ENCODE results near the gene CD46. TPM values are rescaled to one million over a fixed set of nuclear protein-coding genes. Genes with fewer than 3 reads are reported as not detected.
"Not testable (repeated sequence)": the region's sequence is repeated elsewhere in the genome, so short reads cannot be mapped to it uniquely, and the experiment has no call there.

The CD46 gene
- total RNA-seq (100 to 1,000 TPM in 1 of 2 experiments, 10 to 100 TPM in 1; 86.1 to 102 TPM), polyA plus RNA-seq (165 TPM)

DNA sequence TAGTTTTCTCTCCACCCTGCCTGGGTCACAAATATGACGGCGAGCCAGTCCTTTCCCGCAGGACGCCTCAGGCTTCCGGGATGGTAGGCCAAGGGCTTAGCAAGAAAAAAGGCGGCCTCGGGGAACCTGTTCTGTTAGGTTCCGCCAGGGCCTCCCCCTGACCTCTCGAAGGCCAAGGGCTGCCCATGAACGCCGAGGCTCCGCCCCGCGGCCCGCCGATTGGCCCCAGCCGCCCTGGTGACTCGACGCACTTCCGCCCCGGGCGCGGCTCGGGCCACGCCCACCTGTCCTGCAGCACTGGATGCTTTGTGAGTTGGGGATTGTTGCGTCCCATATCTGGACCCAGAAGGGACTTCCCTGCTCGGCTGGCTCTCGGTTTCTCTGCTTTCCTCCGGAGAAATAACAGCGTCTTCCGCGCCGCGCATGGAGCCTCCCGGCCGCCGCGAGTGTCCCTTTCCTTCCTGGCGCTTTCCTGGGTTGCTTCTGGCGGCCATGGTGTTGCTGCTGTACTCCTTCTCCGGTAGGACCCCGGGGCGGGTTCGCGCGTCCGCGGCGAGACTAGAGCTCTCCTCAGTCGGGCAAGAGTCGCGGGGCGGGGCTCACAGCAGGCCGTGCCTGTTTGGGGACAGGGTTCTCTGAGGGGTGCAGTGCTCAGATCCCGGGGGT, at the start of gene CD46:
TSS of gene CD46 (plus strand) at position 265 of the 666 bp plus-strand sequence. CDS start at position 424, 159 bp downstream.
- Histone ChIP-seq H3K27me3 (ENCODE audit: insufficient read depth, low read length, poor library complexity, severe bottlenecking) (no peaks in the 10 kb centered on the region), H3K4me1 (ENCODE audit: insufficient read depth, low read length) (peaks cover 66% of the 10 kb centered on the region), H3K36me3 (ENCODE audit: insufficient read depth, low read length) (no peaks in the 10 kb centered on the region), H3K4me3 (ENCODE audit: low read length) (peak within 1 kb of the TSS; percentile 83), H3K27ac (ENCODE audit: low read depth, low read length) (peak within 1 kb of the TSS; percentile 81), H3K9me3 (ENCODE audit: low read length) (no peaks in the 10 kb centered on the region)
- Mint-ChIP-seq H3K9me3 (no peaks in the 10 kb centered on the region), H3K27ac (peak within 1 kb of the TSS; percentile 84 to 100 (median 98)), H3K36me3 (peaks cover 0 to 25% (median 0%) of the 10 kb centered on the region in 3 donors), H3K27me3 (peaks cover 0 to 1% of the 10 kb centered on the region in 2 donors), H3K4me1 (peaks cover 70 to 83% (median 82%) of the 10 kb centered on the region in 3 donors), H3K4me3 (peak within 1 kb of the TSS; percentile 94 to 100 (median 100))
- ChIA-PET CTCF (interaction anchor here (0.6 to 1.4 kb wide), 3 partner anchors 10 to 117 kb away, joined by 3 to 4 read pairs (median 3); no protein-coding TSS in a partner anchor), POLR2A (interaction anchor here (1.0 to 1.2 kb wide), 2 partner anchors 22 to 71 kb away, joined by 3 to 7 read pairs; no protein-coding TSS in a partner anchor)
- DNase-seq = peak; percentile 91 to 95 (median 93)

DNA sequence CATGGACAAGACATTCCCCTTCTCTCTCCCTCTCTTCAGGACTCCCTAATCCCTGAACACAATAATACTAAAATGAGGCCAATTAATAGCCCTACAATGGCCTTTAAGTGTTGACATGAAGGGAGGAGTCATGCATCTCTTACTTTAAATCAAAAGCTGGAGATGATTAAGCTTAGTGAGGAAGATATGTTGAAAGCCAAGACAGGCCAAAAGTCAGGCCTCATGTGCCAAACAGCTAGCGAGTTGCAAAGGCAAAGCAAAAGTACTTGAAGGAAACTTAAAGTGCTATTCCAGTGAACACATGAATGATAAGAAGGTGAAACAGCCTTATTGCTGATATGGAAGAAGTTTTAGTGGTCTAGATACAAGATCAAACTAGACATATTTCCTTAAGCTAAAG, 49.5 kb upstream of the CD46 start:
- Histone ChIP-seq H3K9me3 (ENCODE audit: low read length) (no peaks in the 10 kb centered on the region), H3K27me3 (ENCODE audit: insufficient read depth, low read length, poor library complexity, severe bottlenecking) (no peaks in the 10 kb centered on the region), H3K27ac (ENCODE audit: low read depth, low read length) (no peak overlapping the region), H3K4me3 (ENCODE audit: low read length) (no peak overlapping the region), H3K36me3 (ENCODE audit: insufficient read depth, low read length) (no peaks in the 10 kb centered on the region), H3K4me1 (ENCODE audit: insufficient read depth, low read length) (no peaks in the 10 kb centered on the region)
- DNase-seq = no peak
- no peak overlapping the region for H3K4me3 Mint-ChIP-seq
- H3K9me3 Mint-ChIP-seq = no peaks in the 10 kb centered on the region
- H3K27me3 Mint-ChIP-seq = peaks cover 2 to 3% of the 10 kb centered on the region in 2 donors
- no peak overlapping the region for H3K27ac Mint-ChIP-seq
- no peaks in the 10 kb centered on the region for H3K4me1 Mint-ChIP-seq
- ChIA-PET POLR2A (no interaction called here), CTCF (interaction anchor here (1.6 kb wide), 1 partner anchor 95 kb away, joined by 5 read pairs; no protein-coding TSS in a partner anchor)
- H3K36me3 Mint-ChIP-seq = no peaks in the 10 kb centered on the region

DNA sequence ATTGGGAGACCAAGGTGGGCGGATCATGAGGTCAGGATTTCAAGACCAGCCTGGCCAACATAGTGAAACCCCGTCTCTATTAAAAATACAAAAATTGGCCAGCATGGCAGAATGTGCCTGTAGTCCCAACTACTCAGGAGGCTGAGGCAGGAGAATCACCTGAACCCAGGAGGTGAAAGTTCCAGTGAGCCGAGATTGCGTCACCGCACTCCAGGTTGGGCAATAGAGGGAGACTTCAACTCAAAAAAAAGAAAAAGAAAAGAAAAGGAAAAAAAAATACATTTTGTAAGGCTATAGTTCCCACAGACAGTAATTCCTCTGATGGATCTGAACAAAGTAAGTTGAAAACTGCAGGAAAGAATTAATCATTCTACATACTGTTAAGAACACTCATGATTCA, 48.1 kb upstream of the CD46 start:
- H3K36me3 ChIP-seq (ENCODE audit: insufficient read depth, low read length) = no peaks in the 10 kb centered on the region
- H3K27ac Mint-ChIP-seq = peak overlapping the region in 1 of 8 donors; percentile 15
- no peaks in the 10 kb centered on the region for H3K4me1 Mint-ChIP-seq
- DNase-seq = no peak
- H3K27me3 ChIP-seq (ENCODE audit: insufficient read depth, low read length, poor library complexity, severe bottlenecking) = no peaks in the 10 kb centered on the region
- H3K4me1 ChIP-seq (ENCODE audit: insufficient read depth, low read length) = no peaks in the 10 kb centered on the region
- no peaks in the 10 kb centered on the region for H3K9me3 Mint-ChIP-seq
- CTCF ChIA-PET = interaction anchor here (1.6 kb wide), 1 partner anchor 94 kb away, joined by 5 read pairs; no protein-coding TSS in a partner anchor
- no peak overlapping the region for H3K27ac ChIP-seq (ENCODE audit: low read depth, low read length)
- no peaks in the 10 kb centered on the region for H3K9me3 ChIP-seq (ENCODE audit: low read length)
- H3K4me3 ChIP-seq (ENCODE audit: low read length) = no peak overlapping the region
- no peaks in the 10 kb centered on the region for H3K36me3 Mint-ChIP-seq
- H3K4me3 Mint-ChIP-seq = no peak overlapping the region
- peaks cover under 1 to 3% of the 10 kb centered on the region in 2 donors for H3K27me3 Mint-ChIP-seq
- POLR2A ChIA-PET = no interaction called here

DNA sequence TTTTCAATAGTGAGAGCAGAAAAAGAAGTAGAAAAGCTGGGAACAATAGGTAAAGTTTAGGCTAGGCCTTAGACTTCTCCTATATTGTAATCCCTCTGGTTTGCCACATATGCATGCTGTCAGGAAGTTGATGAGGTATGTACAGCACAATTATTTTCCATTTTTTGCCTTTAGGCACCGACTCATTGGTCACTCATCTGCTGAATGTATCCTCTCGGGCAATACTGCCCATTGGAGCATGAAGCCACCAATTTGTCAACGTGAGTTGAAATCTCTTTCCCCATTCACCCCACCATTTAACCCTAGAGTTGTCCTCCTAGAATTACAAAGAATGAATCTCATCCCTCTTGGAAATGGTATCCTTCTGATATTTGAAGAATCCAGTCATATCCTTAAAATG, 43.9 kb upstream of the CD46 start:
- H3K27ac Mint-ChIP-seq; H3K36me3 ChIP-seq (ENCODE audit: insufficient read depth, low read length); H3K27ac ChIP-seq (ENCODE audit: low read depth, low read length); H3K4me1 Mint-ChIP-seq; H3K27me3 Mint-ChIP-seq; DNase-seq; H3K4me3 ChIP-seq (ENCODE audit: low read length); H3K27me3 ChIP-seq (ENCODE audit: insufficient read depth, low read length, poor library complexity, severe bottlenecking); POLR2A ChIA-PET; H3K9me3 Mint-ChIP-seq; CTCF ChIA-PET; H3K36me3 Mint-ChIP-seq; H3K4me1 ChIP-seq (ENCODE audit: insufficient read depth, low read length); H3K9me3 ChIP-seq (ENCODE audit: low read length); H3K4me3 Mint-ChIP-seq: not testable (repeated sequence)

DNA sequence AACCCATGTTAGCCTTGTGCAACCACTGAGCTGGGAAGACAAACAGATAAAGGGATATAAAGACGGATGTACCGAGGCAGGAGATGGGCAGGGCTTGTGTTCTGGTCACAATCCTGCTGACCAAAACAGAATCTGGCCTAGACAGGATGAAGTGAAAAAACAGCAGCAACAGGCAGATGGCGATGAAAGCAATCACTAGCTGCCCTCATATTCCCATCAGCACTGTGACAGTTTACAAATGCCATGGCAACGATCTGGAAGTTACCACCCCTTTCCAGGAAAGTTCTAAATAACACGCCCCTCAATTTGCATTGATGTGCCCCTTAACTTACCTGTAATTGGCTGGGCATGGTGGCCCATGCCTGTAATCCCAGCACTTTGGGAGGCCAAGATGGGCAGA, 40.6 kb upstream of the CD46 start:
- no peak overlapping the region for H3K27ac Mint-ChIP-seq
- Histone ChIP-seq H3K4me1 (ENCODE audit: insufficient read depth, low read length) (no peaks in the 10 kb centered on the region), H3K4me3 (ENCODE audit: low read length) (no peak overlapping the region), H3K36me3 (ENCODE audit: insufficient read depth, low read length) (no peaks in the 10 kb centered on the region), H3K27me3 (ENCODE audit: insufficient read depth, low read length, poor library complexity, severe bottlenecking) (no peaks in the 10 kb centered on the region), H3K9me3 (ENCODE audit: low read length) (no peaks in the 10 kb centered on the region), H3K27ac (ENCODE audit: low read depth, low read length) (no peak overlapping the region)
- CTCF ChIA-PET = interaction anchor here (1.6 kb wide), 1 partner anchor 86 kb away, joined by 13 read pairs; no protein-coding TSS in a partner anchor
- POLR2A ChIA-PET = no interaction called here
- DNase-seq = no peak
- H3K36me3 Mint-ChIP-seq = no peaks in the 10 kb centered on the region
- H3K9me3 Mint-ChIP-seq = no peaks in the 10 kb centered on the region
- no peak overlapping the region for H3K4me3 Mint-ChIP-seq
- peaks cover 0 to 5% (median 0%) of the 10 kb centered on the region in 3 donors for H3K4me1 Mint-ChIP-seq
- peaks cover 1 to 3% of the 10 kb centered on the region in 2 donors for H3K27me3 Mint-ChIP-seq

DNA sequence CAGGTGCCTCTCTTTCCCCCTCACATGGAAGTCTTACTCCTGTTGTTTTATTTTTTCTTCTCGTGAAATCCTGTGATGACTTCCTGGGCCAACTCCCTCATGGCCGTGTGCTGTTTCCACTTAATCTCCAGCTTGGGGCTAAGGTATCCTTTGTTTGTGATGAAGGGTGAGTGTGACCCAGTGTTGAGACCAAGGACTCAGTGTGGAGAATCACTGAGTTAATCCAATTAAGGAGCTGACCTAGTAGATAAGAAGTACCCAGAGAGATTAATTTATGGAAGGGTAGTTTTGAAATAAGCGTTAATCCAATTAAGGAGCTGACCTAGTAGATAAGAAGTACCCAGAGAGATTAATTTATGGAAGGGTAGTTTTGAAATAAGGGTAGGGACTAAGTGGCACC, 39.2 kb upstream of the CD46 start:
- DNase-seq; H3K4me1 ChIP-seq (ENCODE audit: insufficient read depth, low read length); H3K4me1 Mint-ChIP-seq; H3K9me3 ChIP-seq (ENCODE audit: low read length); H3K9me3 Mint-ChIP-seq; H3K4me3 Mint-ChIP-seq; H3K27ac ChIP-seq (ENCODE audit: low read depth, low read length); H3K27me3 ChIP-seq (ENCODE audit: insufficient read depth, low read length, poor library complexity, severe bottlenecking); H3K4me3 ChIP-seq (ENCODE audit: low read length); H3K27me3 Mint-ChIP-seq; H3K36me3 Mint-ChIP-seq; H3K27ac Mint-ChIP-seq; H3K36me3 ChIP-seq (ENCODE audit: insufficient read depth, low read length); POLR2A ChIA-PET: not testable (repeated sequence)
- CTCF ChIA-PET = interaction anchor here (1.1 to 2.8 kb wide), 2 partner anchors 14 to 84 kb away, joined by 3 to 15 read pairs; no protein-coding TSS in a partner anchor

DNA sequence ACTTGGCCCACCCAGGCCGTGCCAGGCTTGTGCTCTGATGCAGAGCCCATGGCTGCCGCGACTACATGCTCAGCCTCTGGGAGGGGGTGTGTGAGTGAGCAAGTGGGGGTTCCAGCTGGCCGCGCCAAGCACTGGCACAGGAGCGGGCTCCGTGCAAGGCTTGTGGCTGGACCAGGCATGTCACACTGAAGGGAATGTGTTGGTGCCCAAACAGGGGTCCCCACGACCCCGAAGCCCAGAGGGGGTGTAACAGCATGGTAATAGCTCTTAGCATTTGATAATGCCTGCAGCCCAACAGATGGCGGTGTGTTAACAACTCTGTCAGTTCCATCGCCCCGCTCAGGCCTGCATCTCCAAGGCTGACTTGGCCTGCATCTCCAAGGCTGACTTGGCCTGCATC, 38.3 kb upstream of the CD46 start:
- H3K27me3 ChIP-seq (ENCODE audit: insufficient read depth, low read length, poor library complexity, severe bottlenecking) = no peaks in the 10 kb centered on the region
- ChIA-PET POLR2A (no interaction called here), CTCF (interaction anchor here (1.1 to 2.8 kb wide), 2 partner anchors 13 to 83 kb away, joined by 3 to 15 read pairs; no protein-coding TSS in a partner anchor)
- no peaks in the 10 kb centered on the region for H3K9me3 ChIP-seq (ENCODE audit: low read length)
- no peak for DNase-seq
- no peak overlapping the region for H3K27ac ChIP-seq (ENCODE audit: low read depth, low read length)
- Mint-ChIP-seq H3K27me3 (peaks cover 3 to 5% of the 10 kb centered on the region in 2 donors), H3K36me3 (peaks cover 0 to 4% (median 0%) of the 10 kb centered on the region in 3 donors), H3K27ac (no peak overlapping the region), H3K4me3 (no peak overlapping the region), H3K4me1 (peaks cover 0 to 5% (median 0%) of the 10 kb centered on the region in 3 donors), H3K9me3 (no peaks in the 10 kb centered on the region)
- H3K4me1 ChIP-seq (ENCODE audit: insufficient read depth, low read length) = no peaks in the 10 kb centered on the region
- no peaks in the 10 kb centered on the region for H3K36me3 ChIP-seq (ENCODE audit: insufficient read depth, low read length)
- no peak overlapping the region for H3K4me3 ChIP-seq (ENCODE audit: low read length)

DNA sequence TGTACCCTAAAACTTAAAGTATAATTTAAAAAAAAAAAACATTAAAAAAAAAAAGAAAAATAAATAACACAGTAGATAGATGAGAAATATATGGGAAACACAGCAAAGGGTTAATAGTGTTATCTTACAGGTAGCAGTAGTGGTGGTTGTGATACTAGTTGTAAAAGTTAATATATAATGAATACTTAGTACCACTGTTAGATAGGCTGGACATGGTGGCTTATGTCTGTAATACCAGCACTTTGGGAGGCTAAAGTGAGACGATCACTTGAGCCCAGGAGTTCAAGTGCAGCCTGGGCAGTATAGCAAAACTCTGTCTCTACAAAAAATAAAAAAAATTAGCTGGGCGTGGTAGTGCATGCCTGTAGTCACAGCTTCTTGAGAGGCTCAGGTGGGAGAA, 32.6 kb upstream of the CD46 start:
- Mint-ChIP-seq H3K9me3 (peaks cover 0 to 4% (median 2%) of the 10 kb centered on the region in 5 donors), H3K4me3 (no peak overlapping the region), H3K27me3 (peaks cover 3 to 6% of the 10 kb centered on the region in 2 donors), H3K27ac (peak overlapping the region in 1 of 8 donors; percentile 47), H3K4me1 (no peaks in the 10 kb centered on the region), H3K36me3 (peaks cover 0 to 7% (median 0%) of the 10 kb centered on the region in 3 donors)
- H3K4me3 ChIP-seq (ENCODE audit: low read length) = no peak overlapping the region
- no peaks in the 10 kb centered on the region for H3K9me3 ChIP-seq (ENCODE audit: low read length)
- CTCF ChIA-PET = interaction anchor here (0.7 kb wide), 1 partner anchor 78 kb away, joined by 3 read pairs; no protein-coding TSS in a partner anchor
- POLR2A ChIA-PET = no interaction called here
- no peaks in the 10 kb centered on the region for H3K27me3 ChIP-seq (ENCODE audit: insufficient read depth, low read length, poor library complexity, severe bottlenecking)
- no peak for DNase-seq
- H3K36me3 ChIP-seq (ENCODE audit: insufficient read depth, low read length) = no peaks in the 10 kb centered on the region
- no peaks in the 10 kb centered on the region for H3K4me1 ChIP-seq (ENCODE audit: insufficient read depth, low read length)
- H3K27ac ChIP-seq (ENCODE audit: low read depth, low read length) = no peak overlapping the region

All from CD8-positive, alpha-beta memory T cell (primary cell).